Measurements from ENCODE around the gene ARHGEF4. TPM values are rescaled to one million over a fixed set of nuclear protein-coding genes. Genes with fewer than 3 reads are reported as not detected.

Gene ARHGEF4
- polyA plus RNA-seq (ENCODE audit: insufficient read length in 4 of 4), result 1 to 10 TPM; 6.1 to 8.0 (median 7.2) TPM

- DNase-seq (ENCODE audit: low read depth in 4 of 4, low spot score in 3 of 4), result no peak
Measured at GRCh38 chr2:130836501-130837174, at the start of gene ARHGEF4. TSS of gene ARHGEF4 (plus strand) at chr2:130836914. CDS start at chr2:130836954, 40 bp downstream.

DNA sequence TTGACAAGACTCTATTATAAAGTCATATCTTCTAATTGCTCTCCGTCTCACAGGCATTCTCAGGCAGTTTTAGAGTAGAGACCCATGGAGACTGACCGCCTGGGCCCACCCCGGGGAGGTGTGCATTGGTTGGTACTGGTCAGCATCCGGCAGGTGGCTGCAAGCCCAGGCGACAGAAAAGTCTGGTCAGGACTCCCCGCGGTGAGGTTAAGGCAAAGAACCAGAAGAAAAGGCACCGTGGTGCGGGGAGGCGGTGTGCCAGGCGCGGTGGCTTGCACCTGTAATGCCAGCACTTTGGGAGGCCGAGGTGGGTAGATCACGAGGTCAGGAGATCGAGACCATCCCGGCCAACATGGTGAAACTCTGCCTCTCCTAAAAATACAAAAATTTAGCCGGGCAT lies 48.9 kb upstream of the ARHGEF4 start:
- no peak for DNase-seq (ENCODE audit: low read depth in 4 of 4, low spot score in 3 of 4)

GRCh38 chr2:130790312-130790711 lies 46.4 kb upstream of the ARHGEF4 start:
- DNase-seq (ENCODE audit: low read depth in 4 of 4, low spot score in 3 of 4), result no peak

- DNase-seq (ENCODE audit: low read depth in 4 of 4, low spot score in 3 of 4), result no peak
Measured at GRCh38 chr2:130790804-130791616, 45.7 kb upstream of the ARHGEF4 start.

DNA sequence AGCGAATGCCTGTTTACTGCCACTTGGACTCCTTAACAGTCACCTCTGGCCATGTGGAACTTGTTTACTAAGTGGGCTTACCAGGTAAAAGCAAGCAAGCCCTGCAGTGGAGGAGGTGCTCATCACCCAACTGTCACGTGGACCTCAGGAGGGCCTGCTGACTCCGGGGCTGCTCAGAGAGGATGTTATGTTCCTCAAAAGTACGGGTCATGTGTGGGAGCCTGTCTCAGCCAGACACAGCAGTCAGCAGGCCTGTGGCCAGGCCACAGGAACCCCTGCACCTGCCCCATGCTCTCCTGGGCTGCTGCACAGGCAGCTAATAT lies 45.1 kb upstream of the ARHGEF4 start:
- no peak for DNase-seq (ENCODE audit: low read depth in 4 of 4, low spot score in 3 of 4)

DNA sequence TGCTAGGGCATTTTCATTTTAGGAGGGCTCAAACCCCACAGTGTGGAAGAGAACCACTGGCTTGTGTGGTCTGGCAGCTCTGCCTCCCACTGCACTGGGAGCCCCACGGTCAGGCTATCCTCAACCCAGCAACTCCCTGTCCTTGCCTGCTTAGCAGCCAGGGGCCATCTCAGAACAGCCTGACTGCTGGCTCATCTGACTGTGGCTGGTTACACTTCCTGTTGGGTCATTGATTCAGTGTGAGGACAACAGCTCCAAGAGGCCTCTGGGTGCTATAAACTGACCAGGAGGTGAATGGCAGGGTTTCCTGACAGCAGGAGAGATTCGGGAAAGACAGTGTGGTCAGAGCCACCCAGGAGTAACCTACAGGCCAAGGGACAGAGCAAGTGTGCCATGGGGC lies 41.3 kb upstream of the ARHGEF4 start:
- DNase-seq (ENCODE audit: low read depth in 4 of 4, low spot score in 3 of 4), result no peak

GRCh38 chr2:130796290-130796689 lies 40.4 kb upstream of the ARHGEF4 start:
- DNase-seq (ENCODE audit: low read depth in 4 of 4, low spot score in 3 of 4), result peak in 2 of 4 donors; percentile 36 to 38

GRCh38 chr2:130797493-130798435 lies 39.0 kb upstream of the ARHGEF4 start:
- peak; percentile 80 to 85 (median 82) for DNase-seq (ENCODE audit: low read depth in 4 of 4, low spot score in 3 of 4)

DNA sequence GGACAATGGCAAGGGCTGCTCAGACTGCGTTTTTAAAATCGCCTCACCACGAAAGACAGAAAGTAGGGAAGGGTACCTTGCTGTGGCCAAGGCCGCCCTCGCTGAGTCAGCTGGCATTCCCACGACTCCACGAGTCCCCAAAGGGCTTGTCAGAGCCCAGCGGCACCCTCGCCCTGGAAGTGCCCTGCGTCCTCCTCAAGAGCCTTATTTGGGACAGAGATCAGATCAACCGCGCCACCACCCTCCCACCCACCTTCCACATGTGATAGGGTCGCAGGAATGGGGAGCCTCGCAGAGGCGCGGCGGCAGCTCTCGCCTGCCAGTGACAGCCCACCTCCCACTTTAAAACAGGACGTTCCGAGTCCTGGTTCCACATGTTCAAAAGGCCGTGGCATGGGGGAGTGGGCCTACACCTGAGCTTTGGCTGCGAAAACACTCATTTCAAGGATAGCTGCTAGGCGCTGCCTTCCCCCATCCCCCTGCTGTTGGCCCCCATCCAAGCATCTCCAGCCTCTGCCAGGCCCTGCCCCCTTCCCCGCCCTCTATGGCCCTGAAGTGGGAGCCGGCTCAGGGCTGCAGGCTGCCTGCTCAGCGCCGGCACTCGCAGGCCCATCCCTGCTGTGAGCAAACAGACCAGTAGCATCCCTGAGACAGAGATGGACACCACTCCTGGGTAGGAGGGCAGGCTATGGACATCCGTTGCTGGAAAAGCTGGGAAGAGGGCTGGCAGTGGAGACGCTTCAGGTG lies 38.1 kb upstream of the ARHGEF4 start:
- peak in 1 of 4 donors; percentile 36 for DNase-seq (ENCODE audit: low read depth in 4 of 4, low spot score in 3 of 4)

DNA sequence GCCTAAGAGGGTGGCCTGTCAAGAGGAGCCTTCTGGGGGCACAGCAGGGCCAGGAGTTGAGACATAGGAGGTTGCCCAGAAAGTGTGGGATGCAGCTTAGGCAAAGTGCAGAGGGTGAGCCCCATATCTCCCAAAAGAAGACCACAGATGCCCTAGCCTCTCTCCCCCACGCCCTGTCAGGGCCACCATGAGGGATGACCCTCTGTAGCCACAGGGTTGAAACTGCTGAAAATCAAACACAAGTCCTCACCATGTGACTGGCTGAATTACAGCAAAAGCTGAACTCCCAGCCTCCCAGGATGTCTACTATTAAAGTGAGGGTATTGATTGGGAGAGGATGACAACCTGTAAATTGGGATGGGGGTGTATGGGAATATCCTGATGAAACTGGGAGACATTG lies 37.4 kb upstream of the ARHGEF4 start:
- DNase-seq (ENCODE audit: low read depth in 4 of 4, low spot score in 3 of 4), result no peak

DNA sequence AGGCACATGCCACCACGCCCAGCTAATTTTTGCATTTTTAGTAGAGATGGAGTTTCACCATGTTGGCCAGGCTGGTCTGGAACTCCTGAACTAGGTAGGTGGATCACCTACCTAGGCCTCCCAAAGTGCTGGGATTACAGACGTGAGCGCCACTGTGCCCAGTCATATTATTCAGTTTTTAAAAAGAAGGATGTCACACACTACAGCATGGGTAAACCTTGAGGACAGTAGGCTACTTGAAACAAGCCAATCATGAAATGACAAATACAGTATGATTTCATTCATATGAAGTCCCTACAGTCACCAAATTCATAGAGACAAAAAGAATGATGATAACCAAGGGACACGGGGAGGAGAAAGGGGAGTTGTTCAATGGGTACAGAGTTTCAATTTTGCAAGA lies 31.1 kb upstream of the ARHGEF4 start:
- no peak for DNase-seq (ENCODE audit: low read depth in 4 of 4, low spot score in 3 of 4)

DNA sequence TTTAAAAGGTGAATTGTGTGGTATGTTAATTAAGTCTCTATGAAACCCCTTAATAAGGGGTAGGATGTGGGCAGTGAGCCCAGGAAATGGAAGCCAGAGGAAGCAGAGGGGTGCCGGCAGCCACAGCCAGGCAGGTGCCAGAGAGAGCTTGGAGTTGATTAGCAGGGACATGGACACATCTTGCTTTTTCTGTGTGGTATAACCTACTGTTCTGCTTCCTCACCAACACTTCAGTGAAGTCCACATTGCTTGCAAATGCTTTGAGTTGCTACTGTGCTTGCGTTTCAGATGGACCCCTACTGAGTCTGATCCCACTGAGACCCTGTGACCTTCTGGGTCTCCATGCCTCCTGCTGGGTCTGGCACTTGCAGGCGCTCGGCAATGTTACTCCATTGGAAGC lies 30.3 kb upstream of the ARHGEF4 start:
- DNase-seq (ENCODE audit: low read depth in 4 of 4, low spot score in 3 of 4), result no peak

DNA sequence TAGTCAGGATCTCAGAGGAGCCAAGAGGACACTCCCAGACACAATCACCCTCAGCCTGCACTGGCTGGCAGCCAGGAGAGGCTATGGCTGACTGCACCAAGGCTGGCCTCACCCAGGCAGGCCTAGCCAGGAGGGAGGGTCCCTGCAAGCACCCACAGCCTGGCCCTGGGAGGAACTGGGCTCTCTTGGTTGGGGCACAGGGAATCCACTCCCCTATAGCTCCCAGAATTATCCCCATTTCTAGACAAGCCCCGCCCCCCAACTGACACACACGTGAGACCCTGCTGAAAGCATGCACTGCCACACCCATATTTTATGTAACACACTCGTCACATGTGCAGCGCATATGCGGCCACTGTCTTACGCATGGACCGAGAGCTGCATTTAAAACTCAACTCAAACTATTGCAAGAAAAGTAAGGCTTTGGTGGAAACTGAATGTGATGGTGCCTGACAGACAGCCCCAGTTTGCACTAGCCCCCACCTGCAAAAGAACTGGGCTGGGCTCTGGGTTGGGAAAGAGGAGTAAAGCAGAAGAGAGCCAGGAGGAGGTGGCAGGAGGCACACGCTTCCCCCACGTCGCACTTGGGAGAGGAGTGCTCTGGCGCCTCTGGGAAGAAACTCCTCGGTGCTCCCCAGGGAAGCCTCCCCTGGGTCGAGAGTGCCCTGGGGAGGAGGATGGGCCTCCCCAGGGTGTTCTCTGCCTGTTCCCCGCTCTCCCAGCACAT lies 28.9 kb upstream of the ARHGEF4 start:
- DNase-seq (ENCODE audit: low read depth in 4 of 4, low spot score in 3 of 4), result no peak

DNA sequence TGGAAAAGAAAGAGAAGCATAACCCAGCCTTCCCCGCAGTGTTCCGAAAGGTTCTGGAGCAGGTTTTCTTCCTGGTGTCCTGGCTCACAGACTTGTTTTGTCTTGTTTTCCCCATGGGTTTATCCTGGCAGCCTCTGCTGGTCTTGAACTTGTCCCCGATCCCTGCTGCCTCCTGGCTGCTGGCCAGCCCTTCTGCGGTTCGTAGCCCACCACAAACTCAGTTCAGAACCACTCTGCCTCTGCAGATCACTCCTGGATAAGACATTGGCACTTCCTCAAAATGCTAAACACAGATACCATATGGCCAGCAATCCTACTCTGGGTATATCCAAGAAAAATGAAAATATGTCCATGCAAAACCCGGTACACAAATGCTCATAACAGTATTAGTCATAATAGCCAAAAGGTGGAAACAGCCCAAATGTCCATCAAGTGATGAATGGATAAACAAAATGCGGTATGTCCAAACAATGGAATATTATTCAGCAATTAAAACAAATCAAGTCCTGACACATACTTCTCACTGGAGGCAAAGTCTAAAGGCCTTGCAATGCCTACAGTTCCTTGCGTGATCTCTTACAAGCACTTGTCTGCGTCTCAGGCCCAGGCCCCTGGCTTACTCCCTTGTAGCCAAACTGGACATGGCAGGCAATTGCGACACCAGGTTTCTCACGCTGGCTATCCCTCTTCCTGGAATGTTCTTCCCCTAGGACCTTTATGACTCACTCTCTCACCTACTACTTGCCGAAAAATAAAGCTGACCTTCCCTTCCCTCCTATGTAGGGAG lies 28.0 kb upstream of the ARHGEF4 start:
- no peak for DNase-seq (ENCODE audit: low read depth in 4 of 4, low spot score in 3 of 4)

DNA sequence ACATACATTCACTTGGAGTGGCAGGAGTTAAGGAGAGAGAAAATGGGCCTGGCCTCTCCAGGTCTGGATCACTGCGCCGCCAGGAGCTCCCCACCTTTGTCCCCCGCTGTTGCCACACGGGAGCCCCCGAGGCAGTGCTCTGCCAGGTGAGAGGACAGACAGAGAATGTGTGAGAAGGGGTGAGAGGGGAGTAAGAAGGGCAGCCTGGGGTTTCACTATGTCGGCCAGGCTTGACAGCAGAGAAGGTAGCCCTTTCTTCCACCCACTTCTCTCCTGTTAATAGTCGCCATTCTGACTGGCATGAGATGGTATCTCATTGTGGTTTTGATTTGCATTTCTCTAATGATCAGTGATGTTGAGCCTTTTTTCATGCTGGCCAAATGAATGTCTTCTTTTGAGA lies 26.2 kb upstream of the ARHGEF4 start:
- no peak for DNase-seq (ENCODE audit: low read depth in 4 of 4, low spot score in 3 of 4)

DNA sequence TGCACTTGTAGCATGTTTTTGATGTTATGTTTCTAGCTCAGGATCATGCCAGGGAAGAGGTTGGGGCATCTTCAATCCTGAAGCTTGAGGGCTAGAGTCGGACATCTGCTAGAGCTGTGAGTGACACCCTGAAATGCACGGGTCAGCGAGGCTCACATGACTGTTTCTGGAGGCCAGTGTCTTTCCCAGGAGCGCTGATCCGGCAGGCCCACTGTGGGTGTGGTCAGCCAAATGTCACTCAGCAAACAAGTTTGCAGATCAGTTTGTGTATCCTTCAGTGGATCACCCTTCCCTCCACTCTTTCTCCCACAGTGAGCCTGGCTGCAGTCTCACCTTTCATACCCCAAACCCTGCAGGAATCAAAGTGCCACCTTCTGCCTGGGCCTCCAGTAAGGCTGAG lies 23.0 kb upstream of the ARHGEF4 start:
- no peak for DNase-seq (ENCODE audit: low read depth in 4 of 4, low spot score in 3 of 4)

GRCh38 chr2:130814931-130815680 lies 21.6 kb upstream of the ARHGEF4 start:
- no peak for DNase-seq (ENCODE audit: low read depth in 4 of 4, low spot score in 3 of 4)

- DNase-seq (ENCODE audit: low read depth in 4 of 4, low spot score in 3 of 4), result no peak
Measured at GRCh38 chr2:130818809-130819208, 17.9 kb upstream of the ARHGEF4 start.

All from right renal pelvis (tissue), 4 donors.